NB4 (cell line): Measurements from ENCODE around the gene RSPH3.

Experiments
- MYC ChIP-seq: IDR thresholded peaks from 2 replicates; pipeline ENCODE4 v1.6.1; 2011; ENCODE audit warnings: low read depth, low read length
- POLR2A ChIP-seq: IDR thresholded peaks from 2 replicates; pipeline ENCODE4 v1.6.1; 2011; ENCODE audit warnings: mild to moderate bottlenecking; ENCODE audit not compliant: insufficient read length; ENCODE audit errors: extremely low read depth
- TF ChIP-seq, protein P1 (sequence below): IDR thresholded peaks from one replicate; pipeline ENCODE4 v1.5.1; 2012; ENCODE audit warnings: low read depth, low read length

DNA sequence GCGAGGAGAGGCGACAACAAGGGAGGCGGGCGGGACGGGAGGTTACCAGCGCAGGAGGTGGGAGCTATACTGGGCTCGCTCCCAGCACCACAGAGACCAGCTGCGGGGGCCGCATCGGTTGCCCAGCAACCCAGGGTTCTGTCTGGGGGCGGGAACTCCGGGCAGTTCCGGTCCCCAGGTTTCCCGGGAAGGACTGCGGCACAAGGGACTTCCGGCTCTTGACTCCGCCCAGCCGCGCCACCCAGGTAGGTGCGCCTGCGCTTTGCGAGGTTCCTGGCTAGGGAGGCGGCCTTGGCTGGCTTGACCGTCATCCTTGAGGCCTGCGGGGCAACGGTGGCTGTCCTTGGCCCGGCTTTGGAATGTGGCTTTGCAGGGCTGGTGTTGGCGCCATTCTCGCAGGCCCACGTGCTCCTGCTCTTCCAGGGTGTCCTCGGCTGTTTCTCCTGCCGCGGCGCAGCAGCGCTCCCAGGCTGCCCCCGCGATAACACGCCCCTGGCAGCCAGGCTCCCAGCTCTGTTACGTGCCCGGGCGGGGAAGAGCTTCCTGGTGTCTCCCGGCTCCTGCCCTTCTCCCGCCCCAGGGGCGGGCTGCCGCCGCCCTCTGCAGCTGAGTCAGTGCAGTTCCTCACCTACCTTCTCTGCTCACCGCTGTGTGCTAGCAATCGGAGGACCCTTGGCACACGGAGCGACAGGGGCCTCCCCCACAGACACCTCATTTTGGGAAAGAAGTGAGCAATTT lies at the start of gene RSPH3:
- TF ChIP-seq POLR2A (peak; percentile 90), MYC (peak; percentile 96)
- TF ChIP-seq, protein P1, sequence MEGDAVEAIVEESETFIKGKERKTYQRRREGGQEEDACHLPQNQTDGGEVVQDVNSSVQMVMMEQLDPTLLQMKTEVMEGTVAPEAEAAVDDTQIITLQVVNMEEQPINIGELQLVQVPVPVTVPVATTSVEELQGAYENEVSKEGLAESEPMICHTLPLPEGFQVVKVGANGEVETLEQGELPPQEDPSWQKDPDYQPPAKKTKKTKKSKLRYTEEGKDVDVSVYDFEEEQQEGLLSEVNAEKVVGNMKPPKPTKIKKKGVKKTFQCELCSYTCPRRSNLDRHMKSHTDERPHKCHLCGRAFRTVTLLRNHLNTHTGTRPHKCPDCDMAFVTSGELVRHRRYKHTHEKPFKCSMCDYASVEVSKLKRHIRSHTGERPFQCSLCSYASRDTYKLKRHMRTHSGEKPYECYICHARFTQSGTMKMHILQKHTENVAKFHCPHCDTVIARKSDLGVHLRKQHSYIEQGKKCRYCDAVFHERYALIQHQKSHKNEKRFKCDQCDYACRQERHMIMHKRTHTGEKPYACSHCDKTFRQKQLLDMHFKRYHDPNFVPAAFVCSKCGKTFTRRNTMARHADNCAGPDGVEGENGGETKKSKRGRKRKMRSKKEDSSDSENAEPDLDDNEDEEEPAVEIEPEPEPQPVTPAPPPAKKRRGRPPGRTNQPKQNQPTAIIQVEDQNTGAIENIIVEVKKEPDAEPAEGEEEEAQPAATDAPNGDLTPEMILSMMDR: no peak
